ENCODE data around the gene CDCA4.
"Not testable (repeated sequence)": the region's sequence is repeated elsewhere in the genome, so short reads cannot be mapped to it uniquely, and the experiment has no call there.

The CDCA4 gene

GRCh38 chr14:105045710-105046326 is 24.9 kb upstream of the CDCA4 start:
- Histone ChIP-seq H3K4me1 (ENCODE audit: control insufficient read depth in 1 of 2, insufficient read depth in 2 of 2, low read length in 2 of 2) (peaks cover 0 to 7% of the 10 kb centered on the region in 2 donors), H3K9me3 (ENCODE audit: control insufficient read depth in 1 of 2, low read length in 2 of 2) (no peaks in the 10 kb centered on the region), H3K36me3 (ENCODE audit: control insufficient read depth in 1 of 2, insufficient read depth in 2 of 2, low read length in 2 of 2) (no peaks in the 10 kb centered on the region), H3K27ac (ENCODE audit: low read length) (no peak overlapping the region), H3K27me3 (ENCODE audit: low read depth, low read length) (no peaks in the 10 kb centered on the region), H3K4me3 (ENCODE audit: low read depth in 1 of 2, low read length in 2 of 2) (no peak overlapping the region)

GRCh38 chr14:105043641-105044040 is 22.8 kb upstream of the CDCA4 start:
- Histone ChIP-seq H3K4me1 (ENCODE audit: control insufficient read depth in 1 of 2, insufficient read depth in 2 of 2, low read length in 2 of 2) (peaks cover 0 to 10% of the 10 kb centered on the region in 2 donors), H3K27me3 (ENCODE audit: low read depth, low read length) (no peaks in the 10 kb centered on the region), H3K27ac (ENCODE audit: low read length) (no peak overlapping the region), H3K36me3 (ENCODE audit: control insufficient read depth in 1 of 2, insufficient read depth in 2 of 2, low read length in 2 of 2) (no peaks in the 10 kb centered on the region), H3K4me3 (ENCODE audit: low read depth in 1 of 2, low read length in 2 of 2) (no peak overlapping the region), H3K9me3 (ENCODE audit: control insufficient read depth in 1 of 2, low read length in 2 of 2) (no peaks in the 10 kb centered on the region)

GRCh38 chr14:105042813-105043212 is 21.9 kb upstream of the CDCA4 start:
- Histone ChIP-seq H3K27me3 (ENCODE audit: low read depth, low read length) (no peaks in the 10 kb centered on the region), H3K4me1 (ENCODE audit: control insufficient read depth in 1 of 2, insufficient read depth in 2 of 2, low read length in 2 of 2) (peaks cover 0 to 11% of the 10 kb centered on the region in 2 donors), H3K4me3 (ENCODE audit: low read depth in 1 of 2, low read length in 2 of 2) (no peak overlapping the region), H3K27ac (ENCODE audit: low read length) (no peak overlapping the region), H3K36me3 (ENCODE audit: control insufficient read depth in 1 of 2, insufficient read depth in 2 of 2, low read length in 2 of 2) (no peaks in the 10 kb centered on the region), H3K9me3 (ENCODE audit: control insufficient read depth in 1 of 2, low read length in 2 of 2) (no peaks in the 10 kb centered on the region)

GRCh38 chr14:105041841-105042765 is 21.2 kb upstream of the CDCA4 start:
- no peaks in the 10 kb centered on the region for H3K9me3 ChIP-seq (ENCODE audit: control insufficient read depth in 1 of 2, low read length in 2 of 2)
- no peak overlapping the region for H3K27ac ChIP-seq (ENCODE audit: low read length)
- no peak overlapping the region for H3K4me3 ChIP-seq (ENCODE audit: low read depth in 1 of 2, low read length in 2 of 2)
- H3K27me3 ChIP-seq (ENCODE audit: low read depth, low read length), result no peaks in the 10 kb centered on the region
- peaks cover 0 to 11% of the 10 kb centered on the region in 2 donors for H3K4me1 ChIP-seq (ENCODE audit: control insufficient read depth in 1 of 2, insufficient read depth in 2 of 2, low read length in 2 of 2)
- H3K36me3 ChIP-seq (ENCODE audit: control insufficient read depth in 1 of 2, insufficient read depth in 2 of 2, low read length in 2 of 2), result no peaks in the 10 kb centered on the region

- peaks cover 0 to 4% of the 10 kb centered on the region in 2 donors for H3K4me1 ChIP-seq (ENCODE audit: control insufficient read depth in 1 of 2, insufficient read depth in 2 of 2, low read length in 2 of 2)
- H3K27ac ChIP-seq (ENCODE audit: low read length), result no peak overlapping the region
- no peak overlapping the region for H3K4me3 ChIP-seq (ENCODE audit: low read depth in 1 of 2, low read length in 2 of 2)
- H3K36me3 ChIP-seq (ENCODE audit: control insufficient read depth in 1 of 2, insufficient read depth in 2 of 2, low read length in 2 of 2), result no peaks in the 10 kb centered on the region
- H3K27me3 ChIP-seq (ENCODE audit: low read depth, low read length), result no peaks in the 10 kb centered on the region
- H3K9me3 ChIP-seq (ENCODE audit: control insufficient read depth in 1 of 2, low read length in 2 of 2), result no peaks in the 10 kb centered on the region
Measured at GRCh38 chr14:105039458-105040205, 18.7 kb upstream of the CDCA4 start.

- H3K4me1 ChIP-seq (ENCODE audit: control insufficient read depth in 1 of 2, insufficient read depth in 2 of 2, low read length in 2 of 2), result not testable (repeated sequence)
Measured at GRCh38 chr14:105035616-105036015, 14.7 kb upstream of the CDCA4 start.

GRCh38 chr14:105034315-105035039 is 13.6 kb upstream of the CDCA4 start:
- H3K27ac ChIP-seq (ENCODE audit: low read length), result no peak overlapping the region

More at GRCh38 chr14:105035616-105036015, 14.7 kb upstream of the CDCA4 start:
- H3K4me3 ChIP-seq (ENCODE audit: low read depth in 1 of 2, low read length in 2 of 2); H3K36me3 ChIP-seq (ENCODE audit: control insufficient read depth in 1 of 2, insufficient read depth in 2 of 2, low read length in 2 of 2); H3K9me3 ChIP-seq (ENCODE audit: control insufficient read depth in 1 of 2, low read length in 2 of 2); H3K27me3 ChIP-seq (ENCODE audit: low read depth, low read length); H3K27ac ChIP-seq (ENCODE audit: low read length): not testable (repeated sequence)

GRCh38 chr14:105033412-105033900 is 12.6 kb upstream of the CDCA4 start:
- not testable (repeated sequence) for H3K9me3 ChIP-seq (ENCODE audit: control insufficient read depth in 1 of 2, low read length in 2 of 2); H3K27me3 ChIP-seq (ENCODE audit: low read depth, low read length); H3K36me3 ChIP-seq (ENCODE audit: control insufficient read depth in 1 of 2, insufficient read depth in 2 of 2, low read length in 2 of 2); H3K27ac ChIP-seq (ENCODE audit: low read length); H3K4me1 ChIP-seq (ENCODE audit: control insufficient read depth in 1 of 2, insufficient read depth in 2 of 2, low read length in 2 of 2)
- peak overlapping the region; percentile 38 to 43 for H3K4me3 ChIP-seq (ENCODE audit: low read depth in 1 of 2, low read length in 2 of 2)

More at GRCh38 chr14:105034315-105035039, 13.6 kb upstream of the CDCA4 start:
- Histone ChIP-seq H3K9me3 (ENCODE audit: control insufficient read depth in 1 of 2, low read length in 2 of 2) (no peaks in the 10 kb centered on the region), H3K4me3 (ENCODE audit: low read depth in 1 of 2, low read length in 2 of 2) (no peak overlapping the region), H3K36me3 (ENCODE audit: control insufficient read depth in 1 of 2, insufficient read depth in 2 of 2, low read length in 2 of 2) (no peaks in the 10 kb centered on the region), H3K4me1 (ENCODE audit: control insufficient read depth in 1 of 2, insufficient read depth in 2 of 2, low read length in 2 of 2) (peaks cover 0 to 10% of the 10 kb centered on the region in 2 donors), H3K27me3 (ENCODE audit: low read depth, low read length) (peaks cover 10% of the 10 kb centered on the region)

- not testable (repeated sequence) for H3K27ac ChIP-seq (ENCODE audit: low read length); H3K9me3 ChIP-seq (ENCODE audit: control insufficient read depth in 1 of 2, low read length in 2 of 2); H3K4me1 ChIP-seq (ENCODE audit: control insufficient read depth in 1 of 2, insufficient read depth in 2 of 2, low read length in 2 of 2); H3K36me3 ChIP-seq (ENCODE audit: control insufficient read depth in 1 of 2, insufficient read depth in 2 of 2, low read length in 2 of 2); H3K4me3 ChIP-seq (ENCODE audit: low read depth in 1 of 2, low read length in 2 of 2); H3K27me3 ChIP-seq (ENCODE audit: low read depth, low read length)
Measured at GRCh38 chr14:105032451-105032901, 11.6 kb upstream of the CDCA4 start.

GRCh38 chr14:105030836-105031396 is 10.0 kb upstream of the CDCA4 start:
- Histone ChIP-seq H3K4me1 (ENCODE audit: control insufficient read depth in 1 of 2, insufficient read depth in 2 of 2, low read length in 2 of 2) (peaks cover 0 to 7% of the 10 kb centered on the region in 2 donors), H3K27me3 (ENCODE audit: low read depth, low read length) (peaks cover 10% of the 10 kb centered on the region), H3K9me3 (ENCODE audit: control insufficient read depth in 1 of 2, low read length in 2 of 2) (no peaks in the 10 kb centered on the region), H3K4me3 (ENCODE audit: low read depth in 1 of 2, low read length in 2 of 2) (no peak overlapping the region), H3K36me3 (ENCODE audit: control insufficient read depth in 1 of 2, insufficient read depth in 2 of 2, low read length in 2 of 2) (no peaks in the 10 kb centered on the region), H3K27ac (ENCODE audit: low read length) (no peak overlapping the region)
